Measurements from ENCODE around the gene CRISP2.
"Not testable (repeated sequence)": the region's sequence is repeated elsewhere in the genome, so short reads cannot be mapped to it uniquely, and the experiment has no call there.

The CRISP2 gene, protein sequence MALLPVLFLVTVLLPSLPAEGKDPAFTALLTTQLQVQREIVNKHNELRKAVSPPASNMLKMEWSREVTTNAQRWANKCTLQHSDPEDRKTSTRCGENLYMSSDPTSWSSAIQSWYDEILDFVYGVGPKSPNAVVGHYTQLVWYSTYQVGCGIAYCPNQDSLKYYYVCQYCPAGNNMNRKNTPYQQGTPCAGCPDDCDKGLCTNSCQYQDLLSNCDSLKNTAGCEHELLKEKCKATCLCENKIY

DNA sequence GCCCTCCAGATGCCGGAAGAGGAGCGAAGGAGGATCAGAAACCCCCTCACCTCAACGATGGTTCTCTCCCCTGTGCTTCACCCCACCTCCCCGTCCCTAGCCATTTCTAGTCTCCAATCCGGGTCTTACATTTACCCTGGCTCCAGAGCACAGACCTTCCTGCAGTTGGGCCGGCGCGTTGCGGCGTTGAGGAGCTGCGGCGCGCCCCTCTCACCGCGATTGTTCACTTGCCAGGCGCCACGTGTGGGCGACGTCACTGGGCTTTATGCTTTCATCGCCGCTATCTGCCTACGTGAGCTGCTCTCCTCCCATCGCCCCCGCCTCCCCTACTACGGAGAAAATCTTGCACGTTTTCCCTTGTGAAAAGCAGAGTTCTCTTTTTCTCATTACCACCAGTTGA, at the start of gene CRISP2:
TSS of gene CRISP2 (minus strand) at position 198 of the 400 bp plus-strand sequence. CDS start 4,347 bp downstream, outside the sequence.
- no peaks in the 10 kb centered on the region for H3K36me3 Mint-ChIP-seq (ENCODE audit: low read depth)
- H3K27me3 Mint-ChIP-seq, result no peaks in the 10 kb centered on the region
- H3K9me3 Mint-ChIP-seq, result peaks cover 4% of the 10 kb centered on the region
- DNase-seq (no peak), ATAC-seq (no peak)
- no peak within 1 kb of the TSS for H3K4me3 Mint-ChIP-seq
- H3K4me1 Mint-ChIP-seq, result no peaks in the 10 kb centered on the region
- no peak within 1 kb of the TSS for H3K27ac Mint-ChIP-seq

- DNase-seq (no peak), ATAC-seq (no peak)
- no peaks in the 10 kb centered on the region for H3K4me1 Mint-ChIP-seq
- H3K36me3 Mint-ChIP-seq (ENCODE audit: low read depth), result no peaks in the 10 kb centered on the region
- H3K27ac Mint-ChIP-seq, result no peak within 1 kb of the TSS
- no peaks in the 10 kb centered on the region for H3K9me3 Mint-ChIP-seq
- H3K4me3 Mint-ChIP-seq, result no peak within 1 kb of the TSS
- H3K27me3 Mint-ChIP-seq, result no peaks in the 10 kb centered on the region
These were observed 30.9 kb upstream of the CRISP2 start, which contains the start of gene CRISP3 for GRCh38 chr6:49744259-49744658. CRISP3 (minus strand) TSS chr6:49744388; CDS start chr6:49744367, 21 bp downstream.

DNA sequence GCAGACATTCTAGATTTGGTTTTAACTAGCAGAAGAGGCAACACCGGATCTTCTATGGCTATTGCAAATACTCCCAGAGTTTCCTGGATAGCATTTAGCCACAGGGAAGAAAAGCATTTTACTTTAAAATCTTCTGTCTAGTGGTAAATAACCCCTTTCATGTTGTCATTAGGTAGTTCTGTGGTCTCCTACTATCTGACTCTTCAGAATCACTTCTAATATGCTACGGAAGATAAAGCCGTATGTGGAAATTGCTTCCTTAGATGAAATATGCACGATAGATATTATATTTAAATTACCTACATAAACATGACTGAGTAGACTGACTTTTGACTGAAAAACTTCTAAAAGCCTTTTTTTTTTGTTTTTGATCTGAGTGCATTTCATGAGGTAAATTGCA, 30.1 kb upstream of the CRISP2 start:
- no peak overlapping the region for H3K4me3 Mint-ChIP-seq
- no peaks in the 10 kb centered on the region for H3K4me1 Mint-ChIP-seq
- H3K9me3 Mint-ChIP-seq, result no peaks in the 10 kb centered on the region
- H3K36me3 Mint-ChIP-seq (ENCODE audit: low read depth), result no peaks in the 10 kb centered on the region
- DNase-seq (no peak), ATAC-seq (no peak)
- H3K27ac Mint-ChIP-seq, result no peak overlapping the region
- H3K27me3 Mint-ChIP-seq, result no peaks in the 10 kb centered on the region

DNA sequence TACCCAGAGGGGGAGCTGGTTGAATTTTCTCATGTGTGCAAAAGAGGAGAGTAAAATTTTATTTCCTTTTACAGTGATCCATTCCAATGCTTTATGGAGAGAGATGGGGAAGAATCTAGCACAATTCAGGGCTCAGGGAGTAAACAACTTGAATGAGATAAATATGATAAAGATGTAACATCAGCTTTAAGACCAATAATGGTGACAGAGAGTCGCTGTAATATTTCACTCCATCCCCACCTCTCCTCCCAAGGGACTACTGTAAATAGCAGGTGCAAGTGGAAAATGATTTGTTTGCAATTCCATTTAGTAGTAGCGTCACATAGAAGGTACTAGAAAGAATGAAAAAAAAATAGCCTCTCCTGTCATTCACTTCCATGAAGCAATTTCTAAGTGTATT, 26.1 kb upstream of the CRISP2 start:
- no peaks in the 10 kb centered on the region for H3K27me3 Mint-ChIP-seq
- DNase-seq (no peak), ATAC-seq (no peak)
- H3K36me3 Mint-ChIP-seq (ENCODE audit: low read depth), result no peaks in the 10 kb centered on the region
- H3K27ac Mint-ChIP-seq, result no peak overlapping the region
- H3K4me3 Mint-ChIP-seq, result no peak overlapping the region
- no peaks in the 10 kb centered on the region for H3K9me3 Mint-ChIP-seq
- H3K4me1 Mint-ChIP-seq, result no peaks in the 10 kb centered on the region

GRCh38 chr6:49736017-49736508, 22.7 kb upstream of the CRISP2 start:
- DNase-seq, result no peak
- no peaks in the 10 kb centered on the region for H3K36me3 Mint-ChIP-seq (ENCODE audit: low read depth)
- H3K27me3 Mint-ChIP-seq, result no peaks in the 10 kb centered on the region
- no peak for ATAC-seq
- no peak overlapping the region for H3K27ac Mint-ChIP-seq
- H3K4me1 Mint-ChIP-seq, result no peaks in the 10 kb centered on the region
- H3K9me3 Mint-ChIP-seq, result no peaks in the 10 kb centered on the region
- no peak overlapping the region for H3K4me3 Mint-ChIP-seq

DNA sequence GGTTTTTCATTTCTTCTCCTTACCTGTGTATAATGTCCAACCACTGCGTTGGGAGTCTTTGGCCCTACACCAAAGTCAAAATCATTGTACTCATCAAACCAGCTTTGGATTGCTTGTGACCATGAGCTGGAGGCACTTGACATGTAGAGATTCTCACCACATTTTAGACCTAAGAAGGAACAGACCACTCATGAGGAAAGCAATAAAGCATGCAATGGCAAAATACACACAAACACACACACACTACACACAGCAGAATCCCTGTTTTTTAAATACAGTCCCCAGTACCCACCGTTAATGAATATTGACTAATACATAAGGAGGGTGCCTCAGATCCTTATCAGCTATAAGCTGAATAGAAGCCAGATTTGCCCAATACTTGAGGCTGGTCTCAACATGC, 20.3 kb upstream of the CRISP2 start:
- DNase-seq, result no peak
- Mint-ChIP-seq H3K27me3 (no peaks in the 10 kb centered on the region), H3K36me3 (ENCODE audit: low read depth) (no peaks in the 10 kb centered on the region), H3K4me1 (no peaks in the 10 kb centered on the region), H3K9me3 (no peaks in the 10 kb centered on the region), H3K27ac (no peak overlapping the region), H3K4me3 (no peak overlapping the region)
- no peak for ATAC-seq

- ATAC-seq (no peak), DNase-seq (no peak)
- Mint-ChIP-seq H3K36me3 (ENCODE audit: low read depth) (no peaks in the 10 kb centered on the region), H3K27ac (no peak overlapping the region), H3K27me3 (no peaks in the 10 kb centered on the region), H3K4me3 (no peak overlapping the region), H3K9me3 (no peaks in the 10 kb centered on the region), H3K4me1 (no peaks in the 10 kb centered on the region)
These were observed 19.4 kb upstream of the CRISP2 start for GRCh38 chr6:49732781-49733180.

DNA sequence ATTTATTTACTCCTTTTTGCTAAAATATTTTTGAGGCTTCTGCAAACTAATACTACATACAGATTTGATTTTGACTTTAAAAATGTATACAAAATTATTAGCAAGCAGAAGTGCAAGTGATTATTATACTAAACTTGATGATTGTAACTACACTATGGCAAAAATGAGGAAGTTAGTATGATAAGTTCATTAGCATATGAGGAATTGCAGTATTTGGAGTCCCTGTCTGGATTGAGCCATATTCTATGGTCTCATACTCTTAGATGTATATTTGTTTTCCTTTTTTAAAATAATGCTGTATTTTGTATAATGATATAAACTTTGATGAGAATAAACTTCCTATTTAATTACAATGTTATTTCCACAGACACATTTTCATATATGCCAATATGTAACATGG, 16.9 kb upstream of the CRISP2 start:
- Mint-ChIP-seq H3K27me3 (no peaks in the 10 kb centered on the region), H3K4me3 (no peak overlapping the region), H3K9me3 (no peaks in the 10 kb centered on the region), H3K27ac (no peak overlapping the region), H3K36me3 (ENCODE audit: low read depth) (no peaks in the 10 kb centered on the region), H3K4me1 (no peaks in the 10 kb centered on the region)
- ATAC-seq (no peak), DNase-seq (no peak)

DNA sequence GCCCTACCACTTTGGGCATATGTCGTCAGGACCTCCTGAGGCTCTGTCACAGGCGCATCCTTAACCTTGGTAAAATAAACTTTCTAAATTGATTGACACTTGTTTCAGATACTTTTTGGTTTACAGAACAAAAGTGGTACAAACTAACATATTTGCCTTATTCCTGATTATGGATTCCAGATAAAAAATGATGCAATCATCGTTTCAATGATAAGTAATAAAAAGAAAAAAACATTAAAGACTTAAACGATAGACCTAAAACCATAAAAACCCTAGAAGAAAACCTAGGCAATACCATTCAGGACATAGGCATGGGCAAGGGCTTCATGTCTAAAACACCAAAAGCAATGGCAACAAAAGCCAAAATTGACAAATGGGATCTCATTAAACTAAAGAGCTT, 10.6 kb upstream of the CRISP2 start:
- not testable (repeated sequence) for H3K36me3 Mint-ChIP-seq (ENCODE audit: low read depth)

DNA sequence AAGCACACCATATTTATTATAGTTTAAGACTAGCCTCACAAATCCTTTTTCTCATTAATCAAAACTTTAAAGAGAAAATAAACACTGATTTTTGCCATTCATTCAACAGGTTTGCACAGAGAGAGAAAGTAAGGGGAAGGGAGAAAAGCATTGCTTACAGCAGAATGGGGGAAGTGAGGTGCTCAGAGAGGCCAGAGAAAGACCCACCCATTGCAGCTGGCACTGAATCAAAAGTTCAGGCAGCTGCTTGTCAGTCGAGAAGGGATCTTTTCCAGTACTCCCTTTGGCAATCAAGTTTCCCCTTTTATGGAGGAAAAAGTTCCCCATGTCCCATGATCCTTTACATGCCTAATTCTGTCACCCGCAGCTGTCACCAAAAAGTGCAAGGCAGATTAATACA, 8.0 kb upstream of the CRISP2 start:
- no peaks in the 10 kb centered on the region for H3K4me1 Mint-ChIP-seq

More for the DNA sequence above, 10.6 kb upstream of the CRISP2 start:
- not testable (repeated sequence) for H3K4me3 Mint-ChIP-seq, DNase-seq, H3K27me3 Mint-ChIP-seq, H3K9me3 Mint-ChIP-seq, H3K27ac Mint-ChIP-seq, H3K4me1 Mint-ChIP-seq, ATAC-seq

DNA sequence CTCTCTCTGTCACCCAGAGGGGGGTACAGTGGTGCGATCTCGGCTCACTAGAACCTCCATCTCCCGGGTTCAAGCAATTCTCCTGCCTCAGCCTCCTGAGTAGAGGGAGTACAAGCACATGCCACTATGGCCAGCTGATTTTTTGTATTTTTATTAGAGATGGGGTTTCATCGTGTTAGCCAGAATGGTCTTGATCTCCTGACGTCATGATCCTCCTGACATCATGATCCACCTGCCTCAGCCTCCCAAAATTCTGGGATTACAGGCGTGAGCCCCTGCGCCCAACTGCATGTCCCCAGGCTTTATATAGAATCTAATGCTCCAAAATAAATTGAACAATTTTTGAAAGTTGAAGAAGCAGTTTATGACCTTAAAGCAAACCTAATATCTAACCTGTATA, 7.0 kb upstream of the CRISP2 start:
- no peak overlapping the region for H3K27ac Mint-ChIP-seq
- ATAC-seq, result no peak
- H3K4me1 Mint-ChIP-seq, result no peaks in the 10 kb centered on the region
- H3K27me3 Mint-ChIP-seq, result no peaks in the 10 kb centered on the region
- H3K9me3 Mint-ChIP-seq, result peaks cover 10% of the 10 kb centered on the region
- no peak for DNase-seq
- H3K36me3 Mint-ChIP-seq (ENCODE audit: low read depth), result no peaks in the 10 kb centered on the region
- no peak overlapping the region for H3K4me3 Mint-ChIP-seq

More for the DNA sequence above, 8.0 kb upstream of the CRISP2 start:
- no peak overlapping the region for H3K27ac Mint-ChIP-seq
- H3K36me3 Mint-ChIP-seq (ENCODE audit: low read depth), result no peaks in the 10 kb centered on the region
- DNase-seq (no peak), ATAC-seq (no peak)
- H3K4me3 Mint-ChIP-seq, result no peak overlapping the region
- H3K9me3 Mint-ChIP-seq, result peaks cover 10% of the 10 kb centered on the region
- no peaks in the 10 kb centered on the region for H3K27me3 Mint-ChIP-seq

DNA sequence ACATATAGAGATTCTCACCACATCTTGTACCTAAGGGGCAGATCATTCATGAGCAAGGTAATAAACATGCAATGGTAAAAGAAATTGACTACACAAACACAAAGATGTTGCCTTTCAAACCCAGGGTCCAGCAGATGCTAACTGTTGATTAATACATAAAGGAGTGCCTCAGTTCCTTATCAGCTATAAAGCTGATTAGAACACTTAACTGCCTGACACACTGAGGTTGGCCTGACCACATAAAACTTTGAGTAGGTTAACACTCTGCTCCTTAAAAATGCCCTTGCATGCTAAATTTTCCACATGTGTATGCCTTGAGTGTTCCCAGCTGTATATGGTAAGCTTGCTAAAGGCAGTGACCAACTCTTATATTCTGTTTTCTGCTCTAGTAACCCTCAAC, 14.9 kb downstream of the CRISP2 start:
- H3K4me1 Mint-ChIP-seq, result no peaks in the 10 kb centered on the region
- ATAC-seq, result no peak

GRCh38 chr6:49693512-49693911, 19.8 kb downstream of the CRISP2 start:
- H3K27me3 Mint-ChIP-seq, result no peaks in the 10 kb centered on the region
- H3K4me3 Mint-ChIP-seq, result no peak overlapping the region
- ATAC-seq, result no peak
- H3K9me3 Mint-ChIP-seq, result peaks cover 22% of the 10 kb centered on the region
- H3K36me3 Mint-ChIP-seq (ENCODE audit: low read depth), result no peaks in the 10 kb centered on the region
- no peaks in the 10 kb centered on the region for H3K4me1 Mint-ChIP-seq
- H3K27ac Mint-ChIP-seq, result no peak overlapping the region
- DNase-seq, result no peak

More for the DNA sequence above, 14.9 kb downstream of the CRISP2 start:
- DNase-seq, result no peak
- H3K9me3 Mint-ChIP-seq, result peaks cover 5% of the 10 kb centered on the region
- H3K27ac Mint-ChIP-seq, result no peak overlapping the region
- no peaks in the 10 kb centered on the region for H3K27me3 Mint-ChIP-seq
- H3K36me3 Mint-ChIP-seq (ENCODE audit: low read depth), result no peaks in the 10 kb centered on the region
- no peak overlapping the region for H3K4me3 Mint-ChIP-seq

GRCh38 chr6:49692534-49692933, 20.8 kb downstream of the CRISP2 start:
- no peak for ATAC-seq
- H3K9me3 Mint-ChIP-seq, result peaks cover 22% of the 10 kb centered on the region
- no peak overlapping the region for H3K4me3 Mint-ChIP-seq

GRCh38 chr6:49676671-49677281, 36.6 kb downstream of the CRISP2 start:
- Mint-ChIP-seq H3K4me3 (no peak overlapping the region), H3K27me3 (no peaks in the 10 kb centered on the region), H3K9me3 (peaks cover 4% of the 10 kb centered on the region), H3K4me1 (no peaks in the 10 kb centered on the region), H3K36me3 (ENCODE audit: low read depth) (no peaks in the 10 kb centered on the region), H3K27ac (no peak overlapping the region)
- DNase-seq (no peak), ATAC-seq (no peak)

More at GRCh38 chr6:49692534-49692933, 20.8 kb downstream of the CRISP2 start:
- Mint-ChIP-seq H3K4me1 (no peaks in the 10 kb centered on the region), H3K36me3 (ENCODE audit: low read depth) (no peaks in the 10 kb centered on the region), H3K27ac (no peak overlapping the region), H3K27me3 (no peaks in the 10 kb centered on the region)
- no peak for DNase-seq
